GM12875 (cell line): ENCODE results near the gene WASL.

ENCODE experiments used
- H3K4me3 ChIP-seq: one replicate; pipeline ENCODE4 v1.5.1; 2011; ENCODE audit warnings: low read depth, low read length, control low read depth
- TF ChIP-seq, protein P1 (sequence below): IDR thresholded peaks from 2 replicates; pipeline ENCODE4 v1.5.1; 2011; ENCODE audit warnings: low read depth, mild to moderate bottlenecking, control low read depth, inconsistent platforms, low read length, moderate library complexity, borderline replicate concordance; ENCODE audit not compliant: insufficient read depth

The WASL gene

GRCh38 chr7:123690550-123690949 lies 58.3 kb downstream of the WASL start:
- TF ChIP-seq, protein P1, sequence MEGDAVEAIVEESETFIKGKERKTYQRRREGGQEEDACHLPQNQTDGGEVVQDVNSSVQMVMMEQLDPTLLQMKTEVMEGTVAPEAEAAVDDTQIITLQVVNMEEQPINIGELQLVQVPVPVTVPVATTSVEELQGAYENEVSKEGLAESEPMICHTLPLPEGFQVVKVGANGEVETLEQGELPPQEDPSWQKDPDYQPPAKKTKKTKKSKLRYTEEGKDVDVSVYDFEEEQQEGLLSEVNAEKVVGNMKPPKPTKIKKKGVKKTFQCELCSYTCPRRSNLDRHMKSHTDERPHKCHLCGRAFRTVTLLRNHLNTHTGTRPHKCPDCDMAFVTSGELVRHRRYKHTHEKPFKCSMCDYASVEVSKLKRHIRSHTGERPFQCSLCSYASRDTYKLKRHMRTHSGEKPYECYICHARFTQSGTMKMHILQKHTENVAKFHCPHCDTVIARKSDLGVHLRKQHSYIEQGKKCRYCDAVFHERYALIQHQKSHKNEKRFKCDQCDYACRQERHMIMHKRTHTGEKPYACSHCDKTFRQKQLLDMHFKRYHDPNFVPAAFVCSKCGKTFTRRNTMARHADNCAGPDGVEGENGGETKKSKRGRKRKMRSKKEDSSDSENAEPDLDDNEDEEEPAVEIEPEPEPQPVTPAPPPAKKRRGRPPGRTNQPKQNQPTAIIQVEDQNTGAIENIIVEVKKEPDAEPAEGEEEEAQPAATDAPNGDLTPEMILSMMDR = no peak
- H3K4me3 ChIP-seq = no peak overlapping the region

- no peak overlapping the region for H3K4me3 ChIP-seq
- TF ChIP-seq, protein P1 = no peak
These were observed 59.6 kb downstream of the WASL start for GRCh38 chr7:123689250-123689649.

DNA sequence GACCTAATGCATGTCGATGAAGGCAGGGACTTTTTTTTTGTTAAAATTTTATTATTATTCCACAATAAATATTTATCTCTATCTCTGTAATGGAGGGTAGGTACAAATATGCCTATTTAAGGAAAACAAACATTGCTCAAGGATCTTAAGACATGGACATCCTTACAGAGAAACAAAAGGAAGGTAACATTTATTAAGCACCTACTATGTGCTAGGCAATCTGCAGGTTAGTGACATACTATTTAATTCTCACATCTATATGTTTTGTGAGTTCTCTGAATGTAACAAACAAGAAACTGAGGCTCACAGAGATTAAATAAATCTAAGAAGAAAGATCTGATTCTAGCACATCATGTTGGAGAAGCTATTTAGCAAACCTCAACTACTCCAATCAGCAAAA lies 61.1 kb downstream of the WASL start:
- TF ChIP-seq, protein P1 = no peak
- no peak overlapping the region for H3K4me3 ChIP-seq

DNA sequence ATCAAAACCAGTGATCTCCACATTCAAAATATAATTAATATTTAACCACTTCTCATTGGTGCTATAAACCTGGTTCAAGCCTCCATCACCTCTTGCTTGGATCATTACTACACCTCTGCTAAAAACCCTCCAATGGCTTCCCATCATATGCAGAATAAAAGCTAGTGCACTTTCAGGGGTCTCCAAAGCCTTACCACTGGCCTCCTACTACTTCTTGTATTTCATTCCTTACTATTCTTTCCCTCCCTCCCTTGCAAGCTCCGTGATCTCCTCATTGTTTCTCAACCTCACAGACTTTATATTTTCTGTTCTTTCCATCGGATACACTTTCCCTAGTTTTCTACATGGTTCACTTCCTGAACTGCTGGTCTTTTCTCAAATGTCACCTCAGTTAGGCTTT lies 61.6 kb downstream of the WASL start:
- H3K4me3 ChIP-seq = no peak overlapping the region
- TF ChIP-seq, protein P1 = no peak

DNA sequence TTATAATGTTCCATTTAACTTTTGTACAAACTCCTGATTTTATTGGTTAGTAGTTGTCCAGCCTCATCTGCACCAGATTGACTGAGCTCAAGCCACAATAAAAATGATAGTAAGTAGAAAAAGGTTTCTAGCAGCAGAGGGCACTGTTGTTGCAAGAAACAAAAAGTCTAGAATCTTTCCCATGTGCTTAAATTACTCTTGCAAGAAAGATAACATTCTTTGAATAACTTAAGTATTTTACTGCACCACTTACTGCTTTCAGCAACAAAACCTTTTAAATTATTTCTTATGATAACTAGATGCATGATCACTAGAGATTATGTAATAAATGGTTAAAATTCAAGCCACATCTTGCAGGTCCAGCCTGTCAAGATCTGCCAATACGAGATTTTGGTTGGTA lies 66.1 kb downstream of the WASL start:
- H3K4me3 ChIP-seq = no peak overlapping the region
- TF ChIP-seq, protein P1 = no peak

DNA sequence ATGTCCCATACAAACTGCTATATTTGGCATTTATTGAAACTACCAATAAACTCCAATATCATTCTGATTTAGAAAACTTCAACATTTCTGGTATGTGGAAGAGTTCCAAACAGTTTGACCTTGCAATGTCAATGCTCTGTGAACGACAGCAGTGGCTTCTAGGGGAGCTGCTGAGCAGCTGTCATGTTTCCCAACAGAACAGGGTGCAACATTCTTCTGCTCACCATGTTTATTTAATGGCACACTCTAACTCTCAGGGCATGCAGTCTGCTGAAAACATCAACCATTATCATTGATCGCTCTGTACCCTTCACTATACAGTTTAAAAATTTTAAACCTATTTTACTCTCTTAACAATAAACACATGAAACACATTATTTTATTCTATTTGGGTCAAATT lies 67.2 kb downstream of the WASL start:
- TF ChIP-seq, protein P1 = no peak
- H3K4me3 ChIP-seq = no peak overlapping the region

DNA sequence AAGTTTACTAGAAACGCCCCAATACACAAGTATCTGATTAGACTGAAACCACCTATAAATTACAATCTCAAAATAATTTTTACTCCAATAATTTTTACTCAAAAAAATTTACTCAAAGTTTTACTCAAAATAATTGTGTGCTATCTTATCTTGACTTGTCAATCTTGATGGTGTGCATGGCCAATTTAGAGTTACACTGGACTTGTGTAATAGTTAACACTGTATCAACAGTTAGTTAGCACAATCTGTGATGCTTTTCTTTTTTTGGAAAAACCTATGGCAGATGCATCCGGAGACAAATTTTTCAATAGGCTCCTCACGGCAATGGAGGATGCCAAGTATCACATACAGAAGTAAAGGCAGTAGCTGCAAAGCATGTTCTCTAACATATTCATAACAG lies 68.2 kb downstream of the WASL start:
- TF ChIP-seq, protein P1 = no peak
- H3K4me3 ChIP-seq = no peak overlapping the region
